Measurements from ENCODE around the gene ALPG.
"Not testable (repeated sequence)": the region's sequence is repeated elsewhere in the genome, so short reads cannot be mapped to it uniquely, and the experiment has no call there.

ALPG gene

DNA sequence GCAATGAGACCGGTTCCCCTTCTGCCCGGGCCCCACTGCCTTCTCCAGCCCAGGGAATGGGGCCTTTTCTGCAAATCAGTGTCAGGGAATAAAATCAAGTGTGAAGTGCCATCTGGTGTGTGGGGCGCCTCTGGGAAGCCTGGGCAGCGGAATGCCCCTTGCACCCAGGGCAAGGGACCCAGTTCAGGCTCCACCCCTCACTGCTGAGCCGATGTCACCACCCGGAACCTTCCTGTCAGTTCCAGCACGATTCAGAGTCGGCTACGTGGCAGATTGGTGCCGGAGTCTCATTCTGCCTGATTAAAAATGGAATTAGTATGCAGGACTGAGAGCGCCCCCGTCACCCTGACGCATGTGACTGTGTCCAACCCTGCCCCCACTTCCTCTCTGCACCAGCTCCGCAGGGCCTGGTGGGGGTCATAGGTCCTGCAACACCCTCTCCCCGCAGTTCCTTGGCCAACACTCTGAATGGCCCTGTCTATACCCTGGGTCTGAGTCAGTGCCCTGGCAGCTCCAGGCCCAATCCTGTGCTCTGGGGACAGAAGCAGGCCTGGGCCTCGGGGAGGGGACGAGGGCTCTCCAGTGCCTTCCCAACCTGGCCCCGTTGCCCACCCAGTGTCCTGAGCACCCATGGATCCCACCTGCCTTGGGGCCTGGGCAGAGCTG, 41.1 kb downstream of the ALPG start:
- no peak overlapping the region for H3K4me3 ChIP-seq (ENCODE audit: low read length)
- no peak for TF ChIP-seq CTCF (IDR thresholded peaks at IDR 0.05; ENCODE audit: insufficient read depth, low read depth, low read length, missing control alignments)
- no peak for DNase-seq (ENCODE audit: low read depth)

- H3K4me3 ChIP-seq (ENCODE audit: low read length), result no peak overlapping the region
- TF ChIP-seq CTCF (IDR thresholded peaks at IDR 0.05; ENCODE audit: insufficient read depth, low read depth, low read length, missing control alignments), result no peak
- no peak for DNase-seq (ENCODE audit: low read depth)
Observed at GRCh38 chr2:232448304-232448690, 41.7 kb downstream of the ALPG start.

DNA sequence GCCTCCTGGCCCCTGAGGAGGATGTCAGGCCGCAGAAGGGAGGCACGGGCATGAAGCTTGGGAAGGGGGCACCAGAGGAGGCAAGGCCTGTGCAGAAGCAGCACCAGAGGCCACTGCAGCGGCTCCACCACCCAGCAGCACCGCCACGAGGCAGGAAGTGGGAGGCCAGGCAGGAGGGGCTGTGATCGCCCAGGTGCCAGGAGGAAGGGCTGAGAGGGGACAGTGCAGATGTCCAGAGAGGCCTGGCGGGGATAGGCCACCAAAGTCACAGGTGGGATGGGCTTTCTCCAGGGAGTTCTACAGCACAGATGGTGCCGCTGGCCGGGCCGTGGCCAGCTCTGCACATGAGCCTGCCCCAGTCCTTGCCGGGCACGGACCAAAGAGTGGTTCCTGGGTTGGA, 43.3 kb downstream of the ALPG start:
- H3K4me3 ChIP-seq (ENCODE audit: low read length), result no peak overlapping the region
- no peak for DNase-seq (ENCODE audit: low read depth)
- no peak for TF ChIP-seq CTCF (IDR thresholded peaks at IDR 0.05; ENCODE audit: insufficient read depth, low read depth, low read length, missing control alignments)

DNA sequence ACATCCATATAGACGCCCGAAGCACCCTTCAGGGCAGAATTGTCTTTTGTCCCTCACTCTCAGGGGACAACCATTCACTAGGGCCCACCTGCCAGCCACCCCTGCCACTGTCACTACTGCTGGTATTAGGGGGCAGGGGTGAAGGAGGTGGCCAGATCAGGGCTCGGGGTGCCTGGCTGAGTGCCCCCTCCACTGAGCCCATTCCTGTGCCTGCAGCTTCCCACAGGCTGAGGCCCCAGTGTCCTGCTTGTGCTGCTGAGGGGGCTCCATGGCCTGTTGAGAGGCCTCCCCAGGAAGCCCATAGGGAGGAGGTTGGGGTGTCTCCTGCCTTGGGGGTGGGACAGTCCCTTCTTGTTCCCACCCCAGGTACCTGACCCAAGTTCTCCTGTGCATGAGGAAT, 45.0 kb downstream of the ALPG start:
- not testable (repeated sequence) for H3K4me3 ChIP-seq (ENCODE audit: low read length); DNase-seq (ENCODE audit: low read depth)

DNA sequence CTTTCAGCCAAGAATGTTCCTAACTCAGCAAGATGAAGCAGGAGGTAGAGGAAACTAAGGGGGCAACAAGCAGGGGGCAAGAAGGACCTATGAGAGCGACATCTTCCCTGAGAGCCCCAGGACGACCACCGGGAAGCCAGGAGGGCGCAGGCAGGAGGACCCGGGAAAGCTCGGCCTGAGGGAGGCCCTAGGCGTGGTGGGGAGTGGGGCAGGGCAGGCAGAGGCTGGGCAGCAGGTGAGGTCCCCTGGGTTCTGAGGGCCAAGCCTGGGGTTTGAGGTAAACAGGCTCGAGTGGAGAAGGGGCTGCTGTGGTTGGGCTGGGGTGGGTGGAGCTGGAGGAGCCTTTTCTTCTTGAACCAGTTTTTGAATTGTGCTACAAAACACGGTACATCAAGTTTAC, 48.0 kb downstream of the ALPG start:
- DNase-seq (ENCODE audit: low read depth), result no peak
- H3K4me3 ChIP-seq (ENCODE audit: low read length), result no peak overlapping the region
- TF ChIP-seq CTCF (IDR thresholded peaks at IDR 0.05; ENCODE audit: insufficient read depth, low read depth, low read length, missing control alignments), result no peak

- TF ChIP-seq CTCF (IDR thresholded peaks at IDR 0.05; ENCODE audit: insufficient read depth, low read depth, low read length, missing control alignments), result no peak
- no peak for DNase-seq (ENCODE audit: low read depth)
- H3K4me3 ChIP-seq (ENCODE audit: low read length), result no peak within 1 kb of the TSS
Observed at GRCh38 chr2:232455426-232456255, 49.0 kb downstream of the ALPG start, which contains the start of gene ALPI. Gene ALPI (plus strand): TSS chr2:232456153. CDS start chr2:232456200, 47 bp downstream.

DNA sequence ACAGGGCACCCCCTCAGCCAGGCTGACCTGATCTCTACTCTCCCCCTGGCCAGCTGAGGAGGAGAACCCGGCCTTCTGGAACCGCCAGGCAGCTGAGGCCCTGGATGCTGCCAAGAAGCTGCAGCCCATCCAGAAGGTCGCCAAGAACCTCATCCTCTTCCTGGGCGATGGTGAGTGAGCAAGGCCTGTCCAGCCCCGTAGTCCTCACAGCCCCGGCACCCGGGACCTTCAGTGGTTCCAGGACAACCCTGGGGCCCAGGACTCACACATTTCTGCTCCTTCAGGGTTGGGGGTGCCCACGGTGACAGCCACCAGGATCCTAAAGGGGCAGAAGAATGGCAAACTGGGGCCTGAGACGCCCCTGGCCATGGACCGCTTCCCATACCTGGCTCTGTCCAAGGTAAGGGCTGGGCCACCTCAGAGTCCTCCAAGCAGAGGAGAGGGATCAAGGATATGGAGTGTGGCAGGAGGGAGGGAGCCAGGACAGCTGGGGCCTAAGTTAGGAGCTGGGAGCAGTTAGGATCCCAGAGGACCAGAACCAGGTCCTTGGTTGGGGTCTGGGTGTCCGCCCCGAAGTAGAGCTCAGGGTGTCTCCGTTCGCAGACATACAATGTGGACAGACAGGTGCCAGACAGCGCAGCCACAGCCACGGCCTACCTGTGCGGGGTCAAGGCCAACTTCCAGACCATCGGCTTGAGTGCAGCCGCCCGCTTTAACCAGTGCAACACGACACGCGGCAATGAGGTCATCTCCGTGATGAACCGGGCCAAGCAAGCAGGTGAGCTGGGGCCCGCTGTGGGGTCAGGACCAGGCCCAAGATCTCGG, 49.9 kb downstream of the ALPG start:
- no peak overlapping the region for H3K4me3 ChIP-seq (ENCODE audit: low read length)
- DNase-seq (ENCODE audit: low read depth), result no peak
- no peak for TF ChIP-seq CTCF (IDR thresholded peaks at IDR 0.05; ENCODE audit: insufficient read depth, low read depth, low read length, missing control alignments)

Data from epithelial cell of esophagus (primary cell).